ENCODE data around the gene CYP2A7.
"Not testable (repeated sequence)": the region's sequence is repeated elsewhere in the genome, so short reads cannot be mapped to it uniquely, and the experiment has no call there.

Gene CYP2A7

GRCh38 chr19:40838477-40838876 lies 43.6 kb downstream of the CYP2A7 start:
- not testable (repeated sequence) for DNase-seq

- DNase-seq: no peak
Measured at GRCh38 chr19:40836754-40837429, 45.1 kb downstream of the CYP2A7 start.

GRCh38 chr19:40833728-40834533 lies 48.1 kb downstream of the CYP2A7 start:
- not testable (repeated sequence) for DNase-seq

GRCh38 chr19:40832431-40832790 lies 49.6 kb downstream of the CYP2A7 start:
- not testable (repeated sequence) for DNase-seq

- DNase-seq: no peak
Measured at GRCh38 chr19:40831502-40832430, 50.3 kb downstream of the CYP2A7 start.

DNA sequence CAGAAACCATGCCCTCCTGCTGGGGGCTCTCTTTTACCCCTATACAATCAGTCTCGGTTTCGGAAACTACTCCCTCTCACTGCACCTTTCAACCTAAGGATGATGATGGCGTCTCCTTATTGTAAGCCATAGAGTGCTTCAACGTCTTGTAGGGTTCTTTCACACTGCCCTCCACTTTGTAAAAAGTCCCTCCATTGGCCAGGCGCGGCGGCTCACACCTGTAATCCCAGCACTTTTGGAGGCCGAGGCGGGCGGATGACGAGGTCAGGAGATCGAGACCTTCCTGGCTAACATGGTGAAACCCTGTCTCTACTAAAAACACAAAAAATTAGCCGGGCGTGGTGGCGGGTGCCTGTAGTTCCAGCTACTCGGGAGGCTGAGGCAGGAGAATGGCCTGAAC lies 51.3 kb downstream of the CYP2A7 start:
- not testable (repeated sequence) for DNase-seq

- DNase-seq: no peak
Measured at GRCh38 chr19:40829205-40829604, 52.8 kb downstream of the CYP2A7 start.

DNA sequence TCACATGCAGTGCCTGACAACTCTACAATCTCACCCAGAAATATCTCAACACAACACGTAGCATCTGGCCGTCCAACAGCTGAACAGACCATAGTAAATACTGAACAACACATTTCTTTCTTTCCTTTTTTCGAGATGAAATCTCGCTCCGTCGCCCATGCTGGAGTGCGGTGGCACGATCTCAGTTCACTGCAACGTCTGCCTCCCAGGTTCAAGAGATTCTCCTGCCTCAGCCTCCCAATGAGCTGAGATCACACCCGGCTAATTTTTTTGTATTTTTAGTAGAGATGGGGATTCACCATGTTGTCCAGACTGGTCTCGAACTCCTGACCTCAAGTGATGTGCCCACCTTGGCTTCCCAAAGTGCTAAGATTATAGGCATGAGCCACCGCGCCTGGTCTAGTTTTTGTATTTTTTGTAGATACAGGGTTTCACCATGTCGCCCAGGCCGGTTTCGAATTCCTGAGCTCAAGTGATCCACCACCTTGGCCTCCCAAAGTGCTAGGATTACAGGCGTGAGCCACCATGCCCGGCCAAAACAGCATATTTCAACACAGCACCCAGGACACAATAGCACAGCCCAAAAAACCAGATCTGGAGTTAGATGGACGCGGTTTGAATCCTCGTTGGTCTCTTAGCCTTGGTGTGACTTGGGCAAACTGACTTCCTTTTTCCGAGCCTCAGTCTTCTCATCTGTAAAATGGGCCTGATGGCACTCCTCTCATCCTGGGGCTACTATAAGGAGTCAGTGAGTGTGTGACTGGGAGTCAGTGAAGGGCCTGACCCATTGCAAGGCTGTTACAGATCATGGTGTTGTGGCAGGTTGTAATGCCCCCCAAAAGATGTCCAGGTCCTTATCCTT lies 54.4 kb downstream of the CYP2A7 start:
- DNase-seq: no peak

DNA sequence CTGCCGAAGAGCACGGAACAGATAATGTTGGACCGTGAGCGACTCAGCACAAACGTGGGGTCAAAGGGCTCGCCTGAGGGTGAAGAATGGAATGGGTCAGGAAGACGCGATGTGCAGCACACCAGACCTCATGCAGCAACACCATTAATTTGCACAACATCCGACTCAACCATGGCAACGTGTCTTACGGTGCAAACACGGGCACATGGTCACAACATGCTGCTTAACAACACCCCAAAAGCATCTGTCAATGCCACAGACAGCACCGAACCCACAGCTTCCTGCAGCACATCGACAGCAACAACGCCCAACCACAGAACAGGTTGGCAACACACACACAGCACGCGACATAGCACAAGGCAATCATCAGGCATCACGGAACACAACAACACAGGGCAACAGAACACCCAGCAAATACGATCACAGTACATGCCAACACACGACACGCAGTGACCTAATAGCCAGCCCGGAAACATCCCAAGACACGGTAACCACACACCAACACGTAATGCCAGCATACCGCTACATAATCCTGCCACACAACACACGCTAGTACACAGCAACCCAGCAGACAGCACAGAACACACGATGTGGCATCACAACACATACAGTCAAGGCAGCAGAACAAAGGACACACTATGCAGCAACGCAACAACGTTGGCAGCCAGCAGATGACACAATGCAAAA lies 55.2 kb downstream of the CYP2A7 start:
- not testable (repeated sequence) for DNase-seq

GRCh38 chr19:40826312-40826698 lies 55.7 kb downstream of the CYP2A7 start:
- DNase-seq: not testable (repeated sequence)

- not testable (repeated sequence) for DNase-seq
Measured at GRCh38 chr19:40825460-40826095, 56.5 kb downstream of the CYP2A7 start.
